EH (cell line): ENCODE results near the gene MADCAM1.
"Not testable (repeated sequence)": the region's sequence is repeated elsewhere in the genome, so short reads cannot be mapped to it uniquely, and the experiment has no call there.

ENCODE experiments used
- DNase-seq: peaks from one replicate; pipeline ENCODE4 v3.0.0-alpha.2; 2015; ENCODE audit warnings: low read depth

The MADCAM1 gene

DNA sequence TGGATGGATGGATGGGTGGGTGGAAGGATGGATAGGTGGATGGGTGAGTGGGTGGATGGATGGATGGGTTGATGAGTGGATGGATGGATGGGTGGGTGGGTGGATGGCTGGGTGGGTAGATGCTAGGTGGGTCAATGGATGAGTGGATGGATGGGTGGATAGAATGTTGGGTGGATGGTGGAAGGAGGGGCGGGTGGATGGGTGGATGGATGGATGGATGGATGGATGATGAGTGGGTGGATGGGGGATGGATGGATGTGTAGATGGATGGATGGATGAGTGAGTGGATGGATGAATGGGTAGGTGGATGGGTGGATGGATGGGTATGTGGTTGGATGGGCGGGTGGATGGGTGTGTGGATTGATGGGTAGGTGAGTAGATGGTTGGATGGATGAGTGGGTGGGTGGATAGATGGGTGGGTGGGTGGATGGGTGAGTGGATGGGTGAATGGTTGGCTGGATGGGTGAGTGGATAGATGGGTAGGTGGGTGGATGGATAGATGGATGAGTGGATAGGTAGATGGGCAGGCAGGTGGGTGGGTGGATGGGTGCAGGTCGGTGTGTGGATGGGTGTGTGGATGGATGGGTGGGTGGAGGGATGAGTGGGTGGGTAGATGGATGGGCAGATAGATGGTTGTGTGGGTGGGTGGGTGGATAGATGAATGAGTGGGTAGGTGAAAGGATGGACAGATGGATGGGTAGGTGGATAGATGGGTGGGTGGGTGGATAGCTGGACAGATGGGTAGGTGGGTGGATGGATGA lies 31.1 kb upstream of the MADCAM1 start:
- no peak for DNase-seq

DNA sequence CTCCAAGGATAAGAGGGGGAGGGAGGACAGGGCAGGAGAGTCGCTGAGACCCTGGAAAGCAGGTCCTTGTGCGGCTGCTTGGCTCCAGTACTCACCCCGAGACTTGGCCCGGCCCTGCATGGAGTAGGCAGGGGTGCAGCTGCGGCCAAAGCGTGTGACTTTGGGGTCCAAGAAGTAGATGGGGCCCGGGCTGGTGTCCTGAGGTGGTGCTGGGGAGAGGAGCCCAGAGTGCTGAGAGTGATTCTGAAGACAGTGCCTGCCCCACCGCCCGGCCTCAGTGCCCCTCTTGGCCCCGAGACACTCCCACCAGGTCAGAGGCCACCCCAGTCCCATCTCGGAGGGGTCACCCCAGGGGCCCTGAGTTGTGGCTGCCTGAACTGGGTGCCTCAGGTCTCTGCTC lies 28.7 kb upstream of the MADCAM1 start:
- DNase-seq = no peak

DNA sequence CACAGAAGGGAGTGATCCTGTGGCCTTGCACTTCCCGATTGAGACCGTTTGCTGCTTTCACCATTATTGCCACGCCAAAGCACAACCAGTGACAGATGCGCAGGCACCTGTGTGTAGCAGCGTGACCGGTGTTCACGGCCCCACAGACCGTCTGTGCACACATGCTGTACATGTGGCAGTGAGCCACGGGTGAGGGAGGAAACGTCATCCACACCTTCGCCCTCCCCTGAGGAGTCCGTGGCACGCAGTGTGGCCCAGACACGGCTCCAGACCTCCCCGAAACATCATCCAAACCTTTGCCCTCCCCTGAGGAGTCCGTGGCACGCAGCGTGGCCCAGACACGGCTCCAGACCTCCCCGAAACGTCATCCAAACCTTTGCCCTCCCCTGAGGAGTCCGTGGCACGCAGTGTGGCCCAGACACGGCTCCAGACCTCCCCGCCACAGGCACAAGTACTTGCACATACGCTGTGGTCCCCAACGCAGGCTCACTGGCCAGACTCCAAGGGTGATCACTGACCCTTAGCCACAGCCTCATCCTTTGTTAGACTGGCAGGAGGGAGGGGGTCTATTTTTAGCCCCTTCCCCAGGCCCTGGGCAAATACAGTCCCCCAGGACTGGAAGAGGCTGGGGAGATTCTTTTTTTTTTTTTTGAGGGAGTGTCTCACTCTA lies 27.6 kb upstream of the MADCAM1 start:
- no peak for DNase-seq

DNA sequence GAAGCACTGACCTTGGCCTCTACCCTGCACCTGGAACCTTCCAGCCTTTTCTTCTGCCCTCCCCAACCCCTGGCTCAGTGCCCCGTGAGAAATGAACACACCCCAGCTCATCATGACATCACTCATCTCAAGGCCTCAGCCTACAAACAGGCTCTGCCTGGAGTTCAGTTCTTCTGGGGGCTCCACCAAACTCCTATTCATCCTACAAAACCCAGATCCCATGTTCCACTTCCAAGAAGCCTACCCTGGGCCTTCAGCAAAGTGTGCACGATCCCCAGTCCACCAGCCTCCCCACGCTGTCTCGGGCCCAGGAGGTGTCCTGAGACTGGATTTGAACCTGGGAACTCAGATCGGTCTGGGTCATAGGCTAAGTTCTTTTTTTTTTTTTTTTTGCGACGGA lies 26.5 kb upstream of the MADCAM1 start:
- no peak for DNase-seq

DNA sequence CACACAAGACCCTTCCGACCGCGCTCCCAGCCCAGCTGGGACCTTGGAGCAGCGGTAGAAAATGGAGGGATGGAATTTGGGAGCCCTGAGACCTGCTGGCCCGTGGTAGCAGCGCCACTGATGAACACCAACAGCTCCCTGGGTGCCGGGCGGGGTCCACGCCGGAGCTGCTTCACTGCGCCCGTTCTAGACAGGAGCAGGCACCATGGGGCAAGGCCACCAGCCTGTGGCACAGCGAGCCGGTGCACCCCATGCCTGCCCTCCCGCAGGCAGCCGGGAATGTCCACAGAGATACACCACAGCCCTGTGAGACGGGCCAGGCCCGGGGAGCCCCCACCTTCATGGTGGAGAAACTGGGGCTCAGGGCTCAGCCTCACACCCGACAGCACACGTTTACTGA lies 25.6 kb upstream of the MADCAM1 start:
- no peak for DNase-seq

DNA sequence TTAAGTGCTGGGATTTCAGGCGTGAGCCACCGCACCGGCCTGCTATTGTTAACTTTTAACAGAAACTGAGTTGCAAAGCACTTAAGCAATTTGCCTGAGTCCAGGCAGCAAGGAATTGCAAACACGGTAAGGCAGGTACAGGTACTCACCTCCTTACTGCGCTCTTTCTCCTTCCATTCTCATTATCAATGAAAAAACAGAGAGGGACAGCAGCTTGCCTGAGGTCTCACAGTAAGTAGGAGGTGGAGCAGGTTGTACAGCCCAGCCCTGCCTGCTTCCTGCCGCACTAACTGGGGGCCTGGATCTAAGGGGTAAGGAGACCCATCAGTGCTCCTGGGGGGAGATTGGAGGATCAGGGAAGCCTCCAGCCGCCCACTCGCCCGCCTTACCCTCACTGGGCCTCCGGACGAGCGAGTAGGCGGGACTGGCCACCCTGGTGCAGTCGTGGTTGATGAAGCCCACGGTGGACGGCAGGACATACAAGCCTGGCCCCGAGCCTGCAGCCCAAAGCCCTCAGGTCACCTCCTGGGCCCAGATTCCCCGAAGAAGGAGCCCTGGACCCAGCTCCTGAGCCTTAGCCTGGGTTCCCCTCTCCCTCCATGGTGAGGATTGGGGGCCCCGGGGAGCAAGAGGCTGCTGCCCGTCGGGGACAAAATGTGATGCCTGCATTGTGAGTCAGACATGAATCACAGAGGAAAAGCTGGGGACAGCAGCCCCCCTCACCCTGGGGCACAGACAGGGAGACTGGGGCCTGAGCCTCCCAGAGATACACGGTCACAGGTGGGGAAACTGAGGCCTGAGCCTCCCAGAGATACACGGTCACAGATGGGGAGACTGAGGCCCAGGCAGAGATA lies 24.1 kb upstream of the MADCAM1 start:
- peak; percentile 15 for DNase-seq

DNA sequence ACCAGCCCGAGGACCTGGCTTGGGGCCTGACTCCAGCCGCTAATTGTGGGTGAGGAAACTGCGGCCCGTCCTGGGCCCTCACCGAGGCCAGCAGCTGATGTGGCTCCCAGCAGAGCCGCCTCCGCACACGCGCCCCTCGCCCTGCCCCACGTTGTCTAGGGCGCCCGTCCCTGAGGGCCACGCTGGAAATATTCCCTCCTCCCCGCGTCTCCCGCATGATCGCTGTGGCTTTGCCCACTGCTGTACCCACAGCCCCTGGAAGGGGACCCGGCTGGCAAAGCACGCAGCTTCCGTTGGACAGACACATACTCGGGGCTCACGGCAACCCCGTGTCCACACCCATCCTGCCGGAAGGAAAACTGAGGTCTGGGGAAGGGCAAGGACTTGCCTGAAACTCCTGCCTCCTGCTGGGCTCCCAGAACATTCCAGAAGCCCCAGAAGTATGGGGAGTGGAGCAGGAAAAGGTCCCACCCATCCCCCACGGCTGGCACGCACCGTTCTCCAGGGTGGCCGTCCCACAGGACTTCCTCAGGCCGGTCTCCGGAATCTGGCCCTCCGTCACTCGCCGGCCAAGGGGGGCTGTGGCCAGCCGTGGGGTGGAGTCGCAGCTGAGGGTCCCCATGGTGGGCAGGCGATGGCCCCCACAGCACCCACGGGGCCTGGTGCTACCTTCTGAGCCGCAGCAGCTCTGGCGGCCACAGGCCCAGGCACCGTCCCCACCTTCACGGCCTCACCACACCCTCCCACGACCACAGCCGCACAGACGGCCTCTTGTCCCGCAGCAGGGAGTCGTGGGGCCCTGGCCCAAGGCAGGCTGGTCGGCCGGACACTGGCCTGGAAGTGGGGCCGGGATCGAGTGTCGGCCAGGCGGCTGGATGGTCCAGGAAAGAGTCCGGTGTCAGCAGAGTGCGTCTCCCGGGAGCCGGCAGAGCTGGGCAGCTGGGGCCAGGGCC lies 21.9 kb upstream of the MADCAM1 start:
- DNase-seq = no peak

DNA sequence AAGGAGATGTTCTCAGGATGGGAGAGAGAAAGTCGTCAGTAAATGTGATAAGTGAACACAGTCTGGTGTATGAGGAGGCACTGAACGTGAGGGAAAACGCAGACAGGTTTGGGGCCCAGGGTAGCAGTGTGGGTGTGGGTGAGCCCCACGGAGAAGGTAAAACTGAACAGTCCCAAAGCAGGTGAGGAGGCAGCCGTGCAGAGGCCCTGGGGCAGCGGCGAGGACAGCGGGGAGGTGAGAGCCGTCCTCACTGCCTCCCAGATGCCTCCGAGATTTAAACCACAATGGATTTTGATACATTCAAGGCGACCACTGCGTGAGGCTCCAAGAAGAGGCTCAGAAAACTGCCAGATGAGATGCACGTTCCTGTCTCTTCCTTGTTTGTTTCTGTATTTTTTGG lies 20.9 kb upstream of the MADCAM1 start:
- no peak for DNase-seq

DNA sequence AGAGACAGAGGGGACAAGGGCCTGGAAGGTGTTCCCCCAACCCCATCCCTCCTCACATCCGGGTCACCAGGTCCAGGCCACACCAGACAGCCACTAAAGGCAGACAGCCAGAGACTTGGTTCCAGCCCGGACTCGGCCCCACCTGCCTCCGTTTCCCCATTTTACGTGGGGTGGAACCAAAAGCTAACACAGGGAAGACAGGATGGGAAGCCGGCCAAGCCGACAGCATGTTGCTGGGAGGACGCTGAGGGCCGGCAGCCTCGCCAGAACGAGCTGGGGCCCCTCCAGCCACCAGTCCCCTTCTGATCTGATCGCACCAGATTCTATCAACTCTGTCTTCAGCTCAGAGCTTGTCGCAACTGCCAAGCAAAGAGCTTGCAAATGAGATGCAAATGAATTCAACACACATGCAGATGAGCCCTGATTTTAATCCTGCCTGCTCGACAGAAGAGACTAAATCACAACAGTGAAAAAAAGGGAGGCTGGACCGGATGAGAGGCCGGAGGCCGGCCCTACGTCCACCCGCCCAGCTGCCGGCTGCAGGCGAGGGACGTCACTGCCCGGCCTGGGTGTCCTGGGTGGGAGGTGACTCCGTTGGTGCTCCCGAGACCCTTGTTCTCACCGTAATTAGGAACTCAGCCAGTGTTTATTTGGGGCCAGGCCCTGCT lies 17.9 kb upstream of the MADCAM1 start:
- no peak for DNase-seq

DNA sequence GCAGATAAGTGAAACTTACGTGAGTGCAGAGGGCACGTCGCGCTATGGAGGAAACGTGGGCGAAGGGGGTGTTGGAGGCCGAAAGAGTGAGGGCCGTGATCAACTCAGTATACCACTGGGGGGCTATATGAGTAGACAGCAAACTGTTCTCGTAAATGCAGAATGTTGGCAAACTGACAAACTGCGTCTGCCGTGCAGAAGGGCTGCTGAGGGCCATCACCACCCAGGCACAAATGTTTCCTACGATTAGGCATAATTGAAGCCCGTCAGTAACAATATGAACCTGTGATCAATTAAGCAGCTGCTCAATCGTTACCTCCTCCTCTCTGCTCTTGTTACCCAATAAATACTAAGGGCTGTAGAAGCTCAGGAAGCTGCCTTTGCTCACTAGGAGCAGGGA lies 17.3 kb upstream of the MADCAM1 start:
- DNase-seq = no peak

DNA sequence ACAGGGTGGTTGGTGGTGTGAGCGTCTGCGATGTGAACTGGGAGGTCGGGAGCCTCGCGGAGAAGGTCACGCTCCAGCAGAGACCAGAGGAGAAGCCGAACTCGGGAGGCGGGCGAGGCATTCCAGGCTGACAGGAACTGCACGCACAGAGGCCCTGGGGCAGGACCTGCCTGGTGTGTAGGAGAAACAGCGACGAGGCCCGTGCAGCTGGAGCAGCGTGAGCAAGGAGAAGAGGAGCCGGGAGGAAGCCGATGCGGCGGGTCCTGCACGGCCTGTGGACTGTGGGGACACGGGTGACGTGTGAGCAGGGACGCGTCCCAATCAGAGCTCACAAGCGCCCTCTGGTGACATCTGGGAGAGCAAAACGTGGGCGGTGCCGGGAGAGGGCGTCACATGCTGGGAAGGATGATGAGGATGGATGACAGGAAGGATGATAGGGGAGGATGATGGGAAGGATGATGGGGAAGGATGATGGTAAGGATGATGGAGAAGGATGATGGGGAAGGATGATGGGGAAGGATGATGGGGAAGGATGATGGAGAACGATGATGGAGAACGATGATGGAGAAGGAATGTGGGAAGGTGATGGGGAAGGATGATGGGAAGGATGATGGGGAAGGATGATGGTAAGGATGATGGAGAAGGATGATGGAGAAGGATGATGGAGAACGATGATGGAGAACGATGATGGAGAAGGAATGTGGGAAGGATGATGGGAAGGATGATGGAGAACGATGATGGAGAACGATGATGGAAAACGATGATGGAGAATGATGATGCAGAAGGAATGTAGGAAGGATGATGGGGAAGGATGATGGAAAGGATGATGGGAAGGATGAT lies 16.1 kb upstream of the MADCAM1 start:
- DNase-seq = peak; percentile 39

DNA sequence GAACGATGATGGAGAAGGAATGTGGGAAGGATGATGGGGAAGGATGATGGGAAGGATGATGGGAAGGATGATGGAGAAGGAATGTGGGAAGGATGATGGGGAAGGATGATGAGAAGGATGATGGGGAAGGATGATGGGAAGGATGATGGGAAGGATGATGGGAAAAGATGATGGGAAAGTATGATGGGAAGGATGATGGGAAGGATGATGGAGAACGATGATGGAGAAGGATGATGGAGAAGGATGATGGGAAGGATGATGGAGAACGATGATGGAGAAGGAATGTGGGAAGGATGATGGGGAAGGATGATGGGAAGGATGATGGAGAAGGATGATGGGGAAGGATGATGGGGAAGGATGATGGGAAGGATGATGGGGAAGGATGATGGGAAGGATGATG lies 15.2 kb upstream of the MADCAM1 start:
- DNase-seq = not testable (repeated sequence)

DNA sequence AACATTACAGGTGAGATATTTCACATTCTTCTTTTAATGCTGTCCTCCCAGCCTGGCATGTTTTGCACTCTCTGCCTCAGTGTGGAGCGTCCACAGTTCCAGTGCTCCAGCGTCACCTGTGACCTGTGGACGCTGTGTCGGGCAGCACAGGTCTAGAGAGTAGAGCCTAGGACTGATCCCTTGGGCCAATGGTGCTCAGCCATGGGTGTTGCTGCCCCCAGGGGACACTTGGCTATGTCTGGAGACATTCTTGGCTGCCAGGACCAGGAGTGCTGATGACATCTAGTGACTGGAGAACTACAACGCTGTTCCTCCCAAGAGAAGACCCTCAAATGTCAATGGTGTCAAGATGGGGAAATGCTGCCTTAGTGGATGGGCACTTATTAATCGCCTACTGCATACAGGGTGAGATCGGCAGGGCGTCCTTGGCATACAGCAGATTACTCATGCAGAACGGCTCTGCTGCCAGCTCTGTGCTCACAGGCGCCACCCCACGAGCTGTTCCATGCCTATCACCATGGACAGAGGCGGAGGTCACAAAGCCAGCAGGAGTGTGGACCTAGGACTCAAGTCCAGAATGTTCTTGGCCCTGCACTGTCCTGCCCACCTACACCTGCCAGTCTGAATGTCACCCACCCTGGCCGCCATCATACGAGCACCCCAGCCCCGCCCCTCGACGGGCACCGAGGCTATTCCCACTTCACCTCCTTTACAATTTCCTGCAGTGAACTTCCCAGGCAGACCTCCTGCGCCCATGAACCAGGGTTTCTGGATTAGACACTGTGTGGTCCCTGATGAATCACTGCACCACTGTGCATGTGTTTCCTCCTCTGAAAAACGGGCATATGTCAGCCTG lies 13.9 kb upstream of the MADCAM1 start:
- DNase-seq = no peak

DNA sequence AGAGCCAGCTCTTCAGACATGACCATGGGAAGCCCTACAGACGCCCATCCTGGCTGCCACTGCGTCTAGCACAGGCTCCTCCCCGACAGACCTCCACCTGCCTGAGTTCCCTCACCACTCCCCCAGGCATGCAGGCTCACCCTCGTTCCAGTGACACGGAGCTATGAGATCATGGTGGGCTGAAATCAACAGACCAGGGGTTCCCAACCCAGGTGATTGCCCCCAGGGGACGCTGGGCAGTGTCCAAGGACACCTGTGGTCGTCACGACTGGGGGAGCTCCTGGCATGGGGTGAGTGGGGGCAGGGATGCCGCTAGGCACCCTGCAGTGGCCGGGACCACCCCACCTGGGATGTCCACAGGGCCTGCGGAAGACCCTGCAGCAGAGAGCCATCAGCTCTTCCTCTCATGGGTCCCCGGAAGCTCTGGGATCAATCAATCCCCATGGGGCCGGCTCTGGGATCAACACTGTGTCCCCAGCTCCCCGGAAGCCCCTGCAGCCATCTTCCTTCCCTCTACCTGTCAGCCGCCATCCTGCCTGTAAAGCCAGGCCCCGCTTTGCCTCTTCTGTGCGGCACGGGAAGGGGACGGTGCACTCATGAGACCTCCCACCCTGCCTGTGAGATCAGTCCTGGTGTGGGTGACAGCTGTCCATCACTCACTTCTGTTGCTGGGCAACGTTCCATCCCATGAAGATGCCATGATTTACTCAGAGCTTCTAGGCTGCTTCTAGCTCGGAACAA lies 12.8 kb upstream of the MADCAM1 start:
- no peak for DNase-seq

DNA sequence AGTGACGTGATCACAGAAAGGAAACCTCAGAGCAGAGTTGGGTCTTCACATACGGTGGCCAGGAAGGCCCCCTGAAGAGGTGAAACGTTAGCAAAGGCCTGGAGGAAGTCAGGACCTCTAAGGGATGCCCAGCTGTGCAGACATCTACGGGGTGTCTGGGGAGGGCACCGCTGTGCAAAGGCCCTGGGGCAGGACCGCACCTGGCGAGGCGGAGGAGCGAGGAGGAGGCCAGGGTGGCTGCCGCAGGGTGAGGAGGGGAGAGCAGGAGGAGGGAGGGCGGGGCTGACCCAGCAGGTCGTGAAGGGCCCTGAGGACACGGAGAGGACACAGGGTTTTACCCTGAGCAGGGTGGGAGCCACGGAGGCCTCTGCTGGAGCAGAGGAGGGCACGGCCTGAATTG lies 11.8 kb upstream of the MADCAM1 start:
- no peak for DNase-seq

DNA sequence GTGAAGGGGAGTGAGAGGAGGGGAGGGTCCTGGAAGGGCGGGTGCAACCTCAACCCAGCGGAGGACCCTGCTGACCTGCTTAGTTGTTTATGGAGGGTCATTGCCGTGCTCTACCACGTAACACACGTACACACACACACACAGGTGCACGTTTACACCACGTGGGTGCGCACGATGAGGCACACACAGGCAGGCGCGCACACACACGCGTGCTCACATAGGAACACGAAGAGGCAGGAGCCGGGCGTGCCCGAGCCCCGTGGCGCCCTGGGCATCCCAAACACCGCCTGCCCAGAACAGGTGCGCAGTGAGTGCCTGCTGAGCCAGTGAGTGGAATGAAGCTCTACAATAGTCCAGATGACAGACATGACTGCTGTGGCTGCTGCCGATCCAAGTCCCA lies 11.2 kb upstream of the MADCAM1 start:
- DNase-seq = no peak

DNA sequence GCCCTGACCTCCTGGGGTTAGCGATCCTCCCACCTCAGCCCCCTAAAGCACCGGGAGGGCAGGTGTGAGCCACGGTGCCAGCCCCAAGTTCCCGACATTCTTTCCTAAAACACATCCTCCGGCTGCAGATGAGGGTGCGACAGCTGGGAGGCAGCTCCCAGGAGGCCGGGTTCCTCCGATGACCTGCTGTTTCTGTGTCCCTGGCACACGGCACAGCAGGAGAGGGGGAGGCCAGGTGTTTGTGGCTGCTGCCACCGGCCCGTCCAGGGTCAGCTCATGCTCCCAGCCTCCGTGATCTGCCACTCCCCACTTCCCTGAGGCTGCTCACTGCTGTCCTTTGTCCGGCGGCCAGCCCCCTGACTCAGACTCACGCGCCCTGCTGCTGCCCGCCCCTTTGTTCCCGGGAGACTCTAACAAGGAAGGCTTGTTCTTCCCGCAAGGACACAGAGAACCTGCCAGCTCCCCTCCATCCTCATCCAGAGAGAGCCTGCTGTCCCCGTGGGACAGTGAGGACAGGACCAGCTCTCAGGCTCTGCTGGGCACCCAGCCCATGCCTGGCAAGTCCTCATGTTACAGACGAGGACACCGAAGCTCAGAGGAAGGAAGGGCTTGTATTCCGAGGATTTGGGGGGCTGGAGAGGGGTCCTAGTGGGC lies 10.6 kb upstream of the MADCAM1 start:
- DNase-seq = peak; percentile 36
